B cell (primary cell): ENCODE measurements around the gene CREB3L4.

Source experiments
- EZH2 ChIP-seq: IDR thresholded peaks from 2 replicates; pipeline ENCODE4 v1.6.1; 2012; ENCODE audit warnings: borderline replicate concordance, low read depth, mild to moderate bottlenecking, moderate library complexity, low read length; ENCODE audit not compliant: insufficient read depth, poor library complexity, severe bottlenecking
- TF ChIP-seq, protein P1 (sequence below): fragments of 200-600 bp; IDR thresholded peaks from one replicate; pipeline ENCODE4 v1.8.0; 2022; ENCODE audit warnings: antibody characterized with exemption, mild to moderate bottlenecking

- TF ChIP-seq, protein P1, sequence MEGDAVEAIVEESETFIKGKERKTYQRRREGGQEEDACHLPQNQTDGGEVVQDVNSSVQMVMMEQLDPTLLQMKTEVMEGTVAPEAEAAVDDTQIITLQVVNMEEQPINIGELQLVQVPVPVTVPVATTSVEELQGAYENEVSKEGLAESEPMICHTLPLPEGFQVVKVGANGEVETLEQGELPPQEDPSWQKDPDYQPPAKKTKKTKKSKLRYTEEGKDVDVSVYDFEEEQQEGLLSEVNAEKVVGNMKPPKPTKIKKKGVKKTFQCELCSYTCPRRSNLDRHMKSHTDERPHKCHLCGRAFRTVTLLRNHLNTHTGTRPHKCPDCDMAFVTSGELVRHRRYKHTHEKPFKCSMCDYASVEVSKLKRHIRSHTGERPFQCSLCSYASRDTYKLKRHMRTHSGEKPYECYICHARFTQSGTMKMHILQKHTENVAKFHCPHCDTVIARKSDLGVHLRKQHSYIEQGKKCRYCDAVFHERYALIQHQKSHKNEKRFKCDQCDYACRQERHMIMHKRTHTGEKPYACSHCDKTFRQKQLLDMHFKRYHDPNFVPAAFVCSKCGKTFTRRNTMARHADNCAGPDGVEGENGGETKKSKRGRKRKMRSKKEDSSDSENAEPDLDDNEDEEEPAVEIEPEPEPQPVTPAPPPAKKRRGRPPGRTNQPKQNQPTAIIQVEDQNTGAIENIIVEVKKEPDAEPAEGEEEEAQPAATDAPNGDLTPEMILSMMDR = no peak
- no peak for TF ChIP-seq EZH2
These were observed 3.8 kb upstream of the CREB3L4 start for GRCh38 chr1:153963850-153964331.
